Activated T-cell treated with anti-CD3 and anti-CD28 coated beads, Interleukin-2, amount 50 U/mL, for 48 hours (primary cell): ENCODE results near the gene ADPRHL1.

ENCODE experiments used
- DNase-seq, 2 experiments: peaks; one replicate each; pipeline ENCODE4 v3.0.0-alpha.2; 2020

The ADPRHL1 gene

GRCh38 chr13:113414335-113414734 is 39.0 kb downstream of the ADPRHL1 start:
- DNase-seq: no peak

- no peak for DNase-seq
These were observed 39.4 kb downstream of the ADPRHL1 start for GRCh38 chr13:113413898-113414282.

GRCh38 chr13:113413178-113413897 is 40.0 kb downstream of the ADPRHL1 start:
- no peak for DNase-seq

- DNase-seq: no peak
These were observed 40.8 kb downstream of the ADPRHL1 start for GRCh38 chr13:113412440-113412839.

- DNase-seq: no peak
These were observed 41.9 kb downstream of the ADPRHL1 start for GRCh38 chr13:113411216-113412023.

GRCh38 chr13:113410472-113411201 is 42.7 kb downstream of the ADPRHL1 start:
- DNase-seq: no peak

- DNase-seq: no peak
These were observed 44.7 kb downstream of the ADPRHL1 start for GRCh38 chr13:113408562-113408961.

- no peak for DNase-seq
These were observed 45.5 kb downstream of the ADPRHL1 start for GRCh38 chr13:113407531-113408393.

GRCh38 chr13:113407103-113407530 is 46.2 kb downstream of the ADPRHL1 start:
- DNase-seq: no peak

- DNase-seq: no peak
These were observed 46.8 kb downstream of the ADPRHL1 start for GRCh38 chr13:113406321-113407102.

- no peak for DNase-seq
These were observed 47.6 kb downstream of the ADPRHL1 start for GRCh38 chr13:113405481-113406300.

GRCh38 chr13:113404723-113405471 is 48.4 kb downstream of the ADPRHL1 start:
- DNase-seq: no peak

GRCh38 chr13:113404366-113404722 is 48.9 kb downstream of the ADPRHL1 start:
- no peak for DNase-seq

- DNase-seq: no peak
These were observed 49.8 kb downstream of the ADPRHL1 start for GRCh38 chr13:113403255-113404104.

GRCh38 chr13:113402471-113403254 is 50.6 kb downstream of the ADPRHL1 start:
- no peak for DNase-seq

- DNase-seq: no peak
These were observed 51.6 kb downstream of the ADPRHL1 start for GRCh38 chr13:113401452-113402415.
